Chondrocyte (in vitro differentiated cells): ENCODE measurements around the gene PANX1. TPM values are rescaled to one million over a fixed set of nuclear protein-coding genes. Genes with fewer than 3 reads are reported as not detected.

Experiments
- DNase-seq: peaks from one replicate; pipeline ENCODE4 v3.0.0; 2021; ENCODE audit warnings: mixed read lengths, low spot score
- H3K27ac Mint-ChIP-seq: one replicate; pipeline ENCODE4 v1.8.0; 2021; ENCODE audit warnings: mild to moderate bottlenecking, moderate library complexity, mixed read lengths; ENCODE audit not compliant: unreplicated experiment
- H3K27me3 Mint-ChIP-seq: 2 replicates; pipeline ENCODE4 v1.8.0; 2021; ENCODE audit warnings: low read depth, mixed read lengths
- H3K36me3 Mint-ChIP-seq: 2 replicates; pipeline ENCODE4 v1.8.0; 2021; ENCODE audit warnings: low read depth, mixed read lengths
- H3K4me1 Mint-ChIP-seq: 2 replicates; pipeline ENCODE4 v1.8.0; 2021; ENCODE audit warnings: low read depth, mild to moderate bottlenecking, mixed read lengths
- H3K4me3 Mint-ChIP-seq: one replicate; pipeline ENCODE4 v1.8.0; 2021; ENCODE audit warnings: mild to moderate bottlenecking, moderate library complexity, mixed read lengths; ENCODE audit not compliant: unreplicated experiment
- H3K9me3 Mint-ChIP-seq: 2 replicates; pipeline ENCODE4 v1.8.0; 2021; ENCODE audit warnings: low read depth, mixed read lengths
- CTCF ChIP-seq: fragments of 200-600 bp; sonication (generic); IDR thresholded peaks from 2 replicates; pipeline ENCODE4 v1.5.0; 2021; ENCODE audit warnings: antibody characterized with exemption, mild to moderate bottlenecking, moderate library complexity
- total RNA-seq: library from RNA; stranded (reverse); gene quantifications from 3 replicates; pipeline ENCODE4 v1.2.1, GENCODE V29; 2021

Gene PANX1
- total RNA-seq, 1 donor from 2014 or later: 35.7 TPM

GRCh38 chr11:94150056-94150455 is 21.4 kb downstream of the PANX1 start:
- H3K4me1 Mint-ChIP-seq: peaks cover 75% of the 10 kb centered on the region
- no peak overlapping the region for H3K4me3 Mint-ChIP-seq
- H3K27me3 Mint-ChIP-seq: no peaks in the 10 kb centered on the region
- no peak for DNase-seq
- H3K9me3 Mint-ChIP-seq: no peaks in the 10 kb centered on the region
- H3K27ac Mint-ChIP-seq: peak overlapping the region; percentile 4
- H3K36me3 Mint-ChIP-seq: peaks cover 4% of the 10 kb centered on the region
- TF ChIP-seq CTCF: no peak

DNA sequence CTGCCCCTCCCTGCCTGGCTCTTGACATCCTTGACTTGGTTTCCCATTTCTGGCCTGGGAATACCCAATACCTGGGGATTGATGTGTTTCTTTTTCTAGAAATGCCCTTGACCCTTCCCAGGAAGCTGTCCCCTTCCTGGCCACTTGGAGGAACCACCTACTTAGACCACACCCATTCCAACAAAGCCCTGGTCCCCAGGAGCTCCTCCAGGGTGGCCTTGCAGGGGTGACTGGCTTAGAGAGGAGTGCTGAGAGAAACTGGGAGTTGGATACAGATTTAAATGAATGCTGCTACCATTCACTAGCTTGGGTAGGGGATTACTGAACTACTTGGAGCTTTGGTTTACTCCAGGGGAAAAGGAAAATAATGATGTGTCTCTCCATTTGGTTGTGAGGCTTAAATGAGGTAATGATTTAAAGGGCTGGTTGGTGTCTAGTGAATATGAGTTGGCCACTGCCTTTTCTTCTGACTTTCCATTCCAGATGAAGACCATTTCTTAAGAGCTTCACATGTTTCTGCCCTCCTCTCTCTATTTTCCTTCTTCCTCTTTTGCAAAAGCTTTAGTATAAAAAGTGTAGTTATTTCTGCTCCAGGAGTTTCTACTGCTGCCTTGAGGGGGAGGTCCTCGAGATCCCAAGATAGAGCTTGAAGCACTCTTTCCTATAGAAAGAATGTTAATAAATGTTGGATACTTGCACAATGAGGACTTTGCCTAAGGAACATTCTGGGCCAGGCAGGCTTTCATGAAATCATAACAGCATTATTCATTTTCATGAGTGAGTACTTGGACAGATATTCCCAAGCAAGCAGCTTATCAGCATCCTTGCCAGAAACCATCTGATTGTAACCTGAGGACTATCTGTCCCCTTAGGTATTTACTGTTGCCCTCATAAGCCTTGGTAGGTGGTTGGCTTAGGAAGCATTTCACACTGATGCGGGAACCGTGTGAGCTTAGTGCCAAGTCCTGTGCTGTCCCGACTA is 22.4 kb downstream of the PANX1 start:
- DNase-seq: no peak
- no peak overlapping the region for H3K4me3 Mint-ChIP-seq
- peaks cover 66% of the 10 kb centered on the region for H3K4me1 Mint-ChIP-seq
- peak overlapping the region; percentile 89 for H3K27ac Mint-ChIP-seq
- H3K9me3 Mint-ChIP-seq: no peaks in the 10 kb centered on the region
- TF ChIP-seq CTCF: no peak
- peaks cover 2% of the 10 kb centered on the region for H3K36me3 Mint-ChIP-seq
- H3K27me3 Mint-ChIP-seq: no peaks in the 10 kb centered on the region

- H3K4me1 Mint-ChIP-seq: peaks cover 61% of the 10 kb centered on the region
- peaks cover 2% of the 10 kb centered on the region for H3K36me3 Mint-ChIP-seq
- peak overlapping the region; percentile 89 for H3K27ac Mint-ChIP-seq
- H3K27me3 Mint-ChIP-seq: no peaks in the 10 kb centered on the region
- no peaks in the 10 kb centered on the region for H3K9me3 Mint-ChIP-seq
- H3K4me3 Mint-ChIP-seq: peak overlapping the region; percentile 4
- DNase-seq: no peak
- no peak for TF ChIP-seq CTCF
Measured at GRCh38 chr11:94151903-94152677, 23.4 kb downstream of the PANX1 start.

DNA sequence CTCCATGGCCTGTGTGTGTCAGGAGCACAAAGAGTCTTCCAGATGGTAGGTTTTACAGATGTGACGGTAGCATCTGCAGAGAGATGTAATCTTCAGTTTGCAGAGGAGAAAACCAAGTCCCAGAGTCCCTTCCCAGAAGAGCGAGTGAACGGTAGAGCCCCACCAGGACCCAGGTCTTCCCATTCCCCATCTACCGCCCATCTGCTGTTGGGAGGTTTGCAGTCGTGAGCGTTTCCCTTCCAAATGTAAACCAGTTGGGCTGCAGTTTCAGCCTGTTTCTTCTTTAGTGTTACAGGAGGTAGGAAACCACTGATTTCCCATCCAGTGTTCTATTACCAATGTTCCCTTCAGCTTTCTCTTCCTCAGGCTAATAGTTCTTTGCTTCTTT is 24.0 kb downstream of the PANX1 start:
- Mint-ChIP-seq H3K4me1 (peaks cover 56% of the 10 kb centered on the region), H3K9me3 (no peaks in the 10 kb centered on the region), H3K4me3 (no peak overlapping the region), H3K27ac (peak overlapping the region; percentile 89), H3K27me3 (no peaks in the 10 kb centered on the region), H3K36me3 (peaks cover 1% of the 10 kb centered on the region)
- no peak for TF ChIP-seq CTCF
- no peak for DNase-seq

- Mint-ChIP-seq H3K27ac (no peak overlapping the region), H3K4me1 (peaks cover 50% of the 10 kb centered on the region), H3K27me3 (no peaks in the 10 kb centered on the region), H3K9me3 (no peaks in the 10 kb centered on the region), H3K4me3 (no peak overlapping the region), H3K36me3 (peaks cover 1% of the 10 kb centered on the region)
- TF ChIP-seq CTCF: no peak
- no peak for DNase-seq
Measured at GRCh38 chr11:94153320-94153719, 24.7 kb downstream of the PANX1 start.
